ENCODE measurements around the gene ARHGAP12. TPM values are rescaled to one million over a fixed set of nuclear protein-coding genes. Genes with fewer than 3 reads are reported as not detected.
A peak's percentile ranks its signal among the peaks of the same experiment; 100 is the strongest.

Gene ARHGAP12
- total and polyA plus RNA-seq, 2 donors (not counting 3 experiments of a cell fraction or from before 2014, with no cell fraction given) = 5.8 to 19.3 TPM

- H3K36me3 ChIP-seq (ENCODE audit: control insufficient read depth in 2 of 2, extremely low read depth in 1 of 2, insufficient read depth in 2 of 2, low read length in 2 of 2) = no peaks in the 10 kb centered on the region
- dilution Hi-C loops (cut with MboI; ENCODE audit: extremely low pct_ligation_motif_present, low sequenced_read_pairs) (no loop called here), intact Hi-C loops (cut with micrococcal nuclease) (loop anchor here (1.0 to 10.0 kb wide), 5 partner anchors 53 to 436 kb away; no protein-coding TSS in a partner anchor)
- peak overlapping the region in 1 of 3 experiments; percentile 1 for H3K4me3 ChIP-seq (replicated peaks in 1 of 3; ENCODE audit: insufficient read depth in 1 of 3, low read depth in 1 of 3, low read length in 3 of 3)
- TF ChIP-seq MAX (IDR thresholded peaks at IDR 0.05; ENCODE audit: insufficient read depth, insufficient read length) (no peak), GATA2 (IDR thresholded peaks at IDR 0.05; ENCODE audit: insufficient read depth, insufficient read length, low read depth, low read length) (no peak), FOS (IDR thresholded peaks at IDR 0.05; ENCODE audit: borderline replicate concordance, insufficient read depth, low read length) (no peak), EZH2 (IDR thresholded peaks at IDR 0.05; ENCODE audit: borderline replicate concordance, low read depth, low read length, severe bottlenecking) (no peak), POLR2AphosphoS5 (IDR thresholded peaks at IDR 0.05; ENCODE audit: insufficient read depth, low read depth, low read length) (no peak)
- ChIA-PET POLR2A (interaction anchor here (1.2 kb wide), 1 partner anchor 63 kb away, joined by 10 read pairs; no protein-coding TSS in a partner anchor), CTCF (interaction anchor here (1.0 kb wide), 1 partner anchor 52 kb away, joined by 3 read pairs; no protein-coding TSS in a partner anchor)
- no peaks in the 10 kb centered on the region for H4K20me1 ChIP-seq (replicated peaks; ENCODE audit: control insufficient read depth, extremely low read depth, insufficient read depth, low read length)
- H3K4me2 ChIP-seq (ENCODE audit: insufficient read depth, low read length) = peak overlapping the region; percentile 9
- FAIRE-seq (no peak), DNase-seq (ENCODE audit: low read depth, low spot score) (no peak)
- TSS peak; percentile 88 for BruUV-seq (replicated peaks)
- peak overlapping the region; percentile 63 for H3K27ac ChIP-seq (ENCODE audit: insufficient read depth, low read depth, low read length)
- no peaks in the 10 kb centered on the region for H3K9me1 ChIP-seq (replicated peaks; ENCODE audit: control insufficient read depth, extremely low read depth, insufficient read depth, low read length)
- H3K4me1 ChIP-seq (ENCODE audit: control insufficient read depth, extremely low read depth, insufficient read depth, low read length) = peaks cover 11% of the 10 kb centered on the region
- H2AFZ ChIP-seq (ENCODE audit: low read depth, low read length) = peak overlapping the region; percentile 70
- no peaks in the 10 kb centered on the region for H3K9me3 ChIP-seq (replicated peaks; ENCODE audit: control insufficient read depth, insufficient read depth, low read length)
- H3K9ac ChIP-seq (replicated peaks; ENCODE audit: extremely low read depth, insufficient read depth, low read length) = peak overlapping the region; percentile 44
- H3K79me2 ChIP-seq (ENCODE audit: control insufficient read depth, insufficient read depth, low read length) = no peaks in the 10 kb centered on the region
- H3K27me3 ChIP-seq (ENCODE audit: control insufficient read depth in 2 of 2, insufficient read depth in 2 of 2, low read length in 2 of 2) = no peaks in the 10 kb centered on the region
Measured at GRCh38 chr10:31760674-31761081, 168.0 kb downstream of the ARHGAP12 start.

Data from endothelial cell of umbilical vein (primary cell).